SJCRH30 (cell line): ENCODE data around the gene RALGPS1. TPM values are rescaled to one million over a fixed set of nuclear protein-coding genes. Genes with fewer than 3 reads are reported as not detected.
"Not testable (repeated sequence)": the region's sequence is repeated elsewhere in the genome, so short reads cannot be mapped to it uniquely, and the experiment has no call there.

ENCODE experiments used
- DNase-seq, 2 experiments: peaks; one replicate each; pipeline ENCODE4 v3.0.0-alpha.2; 2015 to 2020
- H3K27ac ChIP-seq: fragments of 250-450 bp; sonication (Bioruptor Pico); 2 replicates; pipeline ENCODE4 v1.5.1; 2020; ENCODE audit warnings: mild to moderate bottlenecking, moderate library complexity
- H3K27me3 ChIP-seq: fragments of 250-450 bp; sonication (Bioruptor Pico); 2 replicates; pipeline ENCODE4 v1.5.1; 2020; ENCODE audit warnings: mild to moderate bottlenecking, moderate library complexity
- H3K36me3 ChIP-seq: fragments of 250-450 bp; sonication (Bioruptor Pico); 2 replicates; pipeline ENCODE4 v1.5.1; 2020; ENCODE audit warnings: mild to moderate bottlenecking, moderate library complexity
- H3K4me1 ChIP-seq: fragments of 250-450 bp; sonication (Bioruptor Pico); 2 replicates; pipeline ENCODE4 v1.5.1; 2020; ENCODE audit warnings: mild to moderate bottlenecking, moderate library complexity
- H3K4me3 ChIP-seq: fragments of 250-450 bp; sonication (Bioruptor Pico); 2 replicates; pipeline ENCODE4 v1.5.1; 2020; ENCODE audit warnings: mild to moderate bottlenecking, moderate library complexity
- H3K9me3 ChIP-seq: fragments of 250-450 bp; sonication (Bioruptor Pico); replicated peaks from 2 replicates; pipeline ENCODE4 v1.5.1; 2020; ENCODE audit warnings: mild to moderate bottlenecking, moderate library complexity
- total RNA-seq: library from RNA; depleted of rRNA; stranded (reverse); fragments of >200 nt; shearing (Covaris generic); gene quantifications from 2 replicates; pipeline ENCODE4 v1.2.3, GENCODE V29; 2014

RALGPS1 gene
- total RNA-seq, 1 experiment from 2014 or later, result 1.8 TPM

DNA sequence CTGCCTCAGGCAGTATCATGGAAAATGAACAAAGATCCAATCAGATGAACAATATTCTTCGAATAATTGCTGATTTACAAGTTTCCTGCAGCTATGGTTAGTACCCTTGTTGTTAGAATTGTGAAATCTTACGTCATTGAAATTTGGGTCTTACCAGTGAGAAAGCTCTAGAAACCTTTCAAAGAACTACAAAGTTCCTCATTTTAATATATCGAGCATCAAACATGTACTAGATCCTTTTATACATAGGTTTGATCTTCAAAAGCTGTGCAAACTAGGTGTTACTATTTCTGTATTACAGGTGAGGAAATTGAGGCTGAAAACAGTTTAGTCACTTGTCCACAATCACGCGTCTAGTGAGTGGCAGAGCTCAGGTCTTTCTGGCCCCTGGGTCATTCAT, 251.5 kb downstream of the RALGPS1 start:
- DNase-seq, result no peak
- no peak overlapping the region for H3K27ac ChIP-seq
- no peaks in the 10 kb centered on the region for H3K27me3 ChIP-seq
- H3K4me1 ChIP-seq, result peaks cover 13% of the 10 kb centered on the region
- H3K4me3 ChIP-seq, result no peak overlapping the region
- H3K36me3 ChIP-seq, result no peaks in the 10 kb centered on the region
- no peaks in the 10 kb centered on the region for H3K9me3 ChIP-seq

DNA sequence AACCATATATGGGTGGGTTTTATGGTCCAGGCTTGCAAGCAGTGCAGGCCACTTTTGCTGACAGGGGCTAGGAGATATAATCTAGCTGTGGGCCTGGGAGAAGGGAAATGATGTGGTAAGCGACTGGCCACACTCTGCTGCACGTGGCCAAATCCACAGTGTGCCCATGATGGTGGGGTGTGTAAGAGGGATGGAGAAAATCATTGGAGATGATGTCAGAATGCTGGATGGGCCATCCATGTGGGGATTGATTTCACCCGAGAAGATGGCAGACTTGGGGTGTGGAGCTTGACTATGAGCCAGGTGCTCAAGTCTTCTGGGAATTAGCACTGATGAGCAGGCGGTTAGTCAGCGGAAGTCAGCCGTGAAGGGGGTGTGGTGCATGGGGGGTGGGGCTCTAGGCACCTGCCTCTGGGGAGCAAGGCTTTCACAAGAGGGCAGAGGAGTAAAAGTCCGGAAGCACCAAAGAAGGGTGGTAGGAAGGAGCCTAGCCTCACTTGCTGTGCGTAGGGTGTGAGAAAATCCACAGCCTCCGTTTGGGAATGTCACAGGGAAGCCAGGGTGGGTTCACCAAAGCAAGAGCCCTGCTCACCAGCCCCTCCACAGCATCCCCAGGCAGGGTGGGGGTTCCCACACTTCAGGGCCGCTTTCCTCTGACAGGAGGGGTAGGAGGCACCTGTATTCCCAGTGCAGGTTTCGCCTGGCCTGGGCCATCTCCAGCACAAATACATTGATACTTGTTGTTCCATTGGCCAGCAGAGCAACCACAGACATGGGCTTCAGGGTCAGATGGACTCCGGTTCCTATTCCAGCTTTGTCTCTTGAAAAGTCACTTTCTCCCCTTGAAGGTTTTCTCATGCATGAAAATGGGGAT, 252.3 kb downstream of the RALGPS1 start:
- Histone ChIP-seq H3K4me3 (no peak overlapping the region), H3K27ac (no peak overlapping the region), H3K36me3 (no peaks in the 10 kb centered on the region), H3K27me3 (no peaks in the 10 kb centered on the region), H3K9me3 (no peaks in the 10 kb centered on the region), H3K4me1 (peaks cover 13% of the 10 kb centered on the region)
- DNase-seq, result no peak

GRCh38 chr9:127167560-127168326, 253.2 kb downstream of the RALGPS1 start:
- Histone ChIP-seq H3K36me3 (no peaks in the 10 kb centered on the region), H3K27ac (no peak overlapping the region), H3K4me1 (peaks cover 13% of the 10 kb centered on the region), H3K27me3 (no peaks in the 10 kb centered on the region), H3K4me3 (no peak overlapping the region), H3K9me3 (no peaks in the 10 kb centered on the region)
- DNase-seq, result no peak

DNA sequence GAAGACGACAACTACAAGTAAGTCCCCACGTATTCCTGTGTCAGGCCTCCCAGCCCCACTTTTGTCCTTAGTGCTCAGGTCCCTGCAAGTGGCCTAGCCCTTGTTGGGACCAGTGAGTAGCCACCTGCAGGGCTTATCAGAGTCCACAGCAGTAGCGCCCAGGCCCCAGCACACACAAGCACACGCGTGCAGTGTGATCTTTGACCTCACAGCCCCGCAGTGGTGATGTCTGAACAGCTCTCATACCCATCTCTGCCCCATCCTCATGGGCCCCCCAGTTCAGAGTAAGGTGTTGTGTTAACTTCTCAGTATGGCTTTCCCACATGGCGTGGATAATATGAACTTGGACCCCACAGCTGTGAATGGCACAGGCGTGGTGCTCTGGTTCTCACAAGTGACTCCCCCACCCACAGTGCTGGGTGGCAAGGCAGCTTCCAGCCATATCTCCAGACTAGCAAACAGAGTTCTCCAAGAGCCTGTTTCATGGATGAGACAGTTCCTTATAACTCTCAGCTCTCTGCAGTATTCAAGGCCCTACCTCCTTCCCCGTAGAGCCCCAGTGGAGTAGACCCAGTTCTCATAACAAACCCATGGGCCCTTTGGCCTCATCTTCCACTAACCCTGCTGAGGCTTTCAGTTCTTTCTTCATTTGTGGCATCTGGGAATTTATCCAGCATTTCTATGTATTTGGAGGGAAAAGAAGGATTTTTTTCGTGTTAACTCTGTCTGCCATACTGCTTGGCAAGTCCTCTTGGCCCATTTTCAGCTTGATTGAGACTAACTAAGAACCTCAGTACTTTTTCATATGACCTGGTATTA, 254.4 kb downstream of the RALGPS1 start:
- no peak overlapping the region for H3K27ac ChIP-seq
- no peaks in the 10 kb centered on the region for H3K9me3 ChIP-seq
- no peaks in the 10 kb centered on the region for H3K36me3 ChIP-seq
- H3K27me3 ChIP-seq, result no peaks in the 10 kb centered on the region
- no peak overlapping the region for H3K4me3 ChIP-seq
- H3K4me1 ChIP-seq, result peaks cover under 1% of the 10 kb centered on the region; the same call in 1 of the 2 replicates
- no peak for DNase-seq

DNA sequence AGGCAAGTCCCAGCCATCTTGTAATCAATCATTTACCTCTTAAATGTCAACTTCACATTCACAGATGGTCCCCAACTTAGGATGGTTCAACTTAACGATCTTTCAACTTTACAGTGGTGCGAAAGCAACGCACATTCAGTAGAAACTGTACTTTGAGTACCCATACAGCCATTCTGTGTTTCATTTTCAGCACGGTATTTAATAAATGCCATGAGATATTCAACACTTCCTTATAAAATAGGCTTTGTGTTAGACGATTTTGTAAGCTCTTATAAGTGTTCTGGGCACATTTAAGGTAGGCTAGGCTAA, 254.9 kb downstream of the RALGPS1 start:
- no peaks in the 10 kb centered on the region for H3K9me3 ChIP-seq
- no peak overlapping the region for H3K27ac ChIP-seq
- no peaks in the 10 kb centered on the region for H3K36me3 ChIP-seq

DNA sequence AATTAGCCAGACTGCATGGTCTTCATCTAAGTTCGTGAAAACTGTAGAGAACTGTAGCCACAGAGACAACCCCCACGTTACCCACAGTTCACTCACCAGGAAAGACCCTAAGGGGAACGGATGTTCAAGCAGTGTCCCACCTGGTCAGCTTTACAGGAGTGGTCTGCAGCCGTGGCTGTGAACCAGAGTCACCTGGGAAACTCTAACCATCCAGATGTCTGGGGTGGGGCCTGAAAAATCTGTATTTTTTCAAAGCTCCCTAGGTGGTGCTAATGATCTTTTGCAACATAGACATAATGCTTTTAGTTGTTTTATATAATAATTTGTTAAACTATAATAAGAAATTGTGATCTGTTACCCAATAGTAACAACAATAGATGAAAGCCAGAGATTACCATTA, 255.5 kb downstream of the RALGPS1 start:
- Histone ChIP-seq H3K27me3 (no peaks in the 10 kb centered on the region), H3K9me3 (no peaks in the 10 kb centered on the region), H3K4me1 (no peaks in the 10 kb centered on the region), H3K4me3 (no peak overlapping the region), H3K36me3 (no peaks in the 10 kb centered on the region), H3K27ac (no peak overlapping the region)
- DNase-seq, result no peak

More for the DNA sequence above, 254.9 kb downstream of the RALGPS1 start:
- H3K27me3 ChIP-seq, result no peaks in the 10 kb centered on the region
- H3K4me1 ChIP-seq, result no peaks in the 10 kb centered on the region
- no peak overlapping the region for H3K4me3 ChIP-seq
- no peak for DNase-seq

DNA sequence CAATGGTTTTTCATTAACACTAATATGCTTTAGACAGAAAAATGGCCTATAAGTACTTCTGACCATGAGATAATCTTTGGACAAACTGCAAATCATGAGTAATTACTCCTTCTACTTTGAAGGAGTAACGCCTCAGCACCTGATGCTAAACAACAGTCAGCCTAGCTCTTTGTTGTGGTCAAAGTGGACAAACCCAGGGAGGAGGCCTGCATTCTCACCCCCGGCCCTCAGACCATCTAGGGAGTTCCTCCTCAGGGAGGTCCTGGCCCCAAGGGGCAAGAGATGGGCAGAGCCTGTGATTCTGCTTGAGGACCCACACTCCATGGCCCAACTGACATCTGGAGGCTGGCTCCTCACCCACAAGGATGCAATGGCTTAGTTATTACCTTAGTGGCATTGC, 256.1 kb downstream of the RALGPS1 start:
- no peaks in the 10 kb centered on the region for H3K9me3 ChIP-seq
- no peaks in the 10 kb centered on the region for H3K36me3 ChIP-seq
- DNase-seq, result no peak
- H3K27ac ChIP-seq, result no peak overlapping the region
- no peaks in the 10 kb centered on the region for H3K27me3 ChIP-seq
- H3K4me1 ChIP-seq, result no peaks in the 10 kb centered on the region
- H3K4me3 ChIP-seq, result no peak overlapping the region

GRCh38 chr9:127171348-127171747, 256.8 kb downstream of the RALGPS1 start:
- not testable (repeated sequence) for H3K27me3 ChIP-seq, H3K9me3 ChIP-seq, H3K4me1 ChIP-seq

DNA sequence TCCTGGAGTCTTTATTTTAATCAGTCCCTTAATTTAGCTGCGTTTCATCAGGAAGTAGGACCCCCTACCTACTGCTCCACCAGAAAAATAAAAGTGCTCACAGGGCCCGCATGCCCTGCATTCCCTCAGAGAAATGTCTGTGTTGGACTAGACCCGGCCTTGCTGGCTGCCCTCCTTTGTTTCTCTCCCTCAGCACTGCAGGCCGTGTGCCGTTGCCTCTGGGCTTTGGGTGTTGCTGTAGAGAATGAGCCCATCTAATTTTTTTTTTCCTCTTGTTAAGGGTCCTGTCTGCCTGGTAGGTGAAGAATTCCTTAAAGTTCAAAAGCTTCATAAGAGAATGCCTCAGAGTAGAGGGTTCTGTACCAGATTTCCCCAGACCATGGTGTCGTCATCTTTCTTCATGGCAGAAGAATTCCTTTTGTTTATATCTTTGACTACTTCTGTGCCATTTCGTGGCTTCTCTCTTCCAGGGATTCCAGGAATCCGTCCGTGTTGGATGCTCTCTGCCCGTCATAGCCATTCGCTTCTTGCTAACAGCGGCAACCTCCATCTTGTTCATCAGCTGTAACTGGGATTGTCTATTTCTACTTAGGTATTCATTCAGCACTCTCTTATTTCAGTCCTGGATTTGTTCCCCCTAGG, 257.6 kb downstream of the RALGPS1 start:
- no peak overlapping the region for H3K27ac ChIP-seq
- no peak overlapping the region for H3K4me3 ChIP-seq
- no peaks in the 10 kb centered on the region for H3K4me1 ChIP-seq
- no peaks in the 10 kb centered on the region for H3K36me3 ChIP-seq
- DNase-seq, result no peak
- no peaks in the 10 kb centered on the region for H3K27me3 ChIP-seq
- H3K9me3 ChIP-seq, result no peaks in the 10 kb centered on the region

More at GRCh38 chr9:127171348-127171747, 256.8 kb downstream of the RALGPS1 start:
- DNase-seq, H3K27ac ChIP-seq, H3K4me3 ChIP-seq, H3K36me3 ChIP-seq: not testable (repeated sequence)

DNA sequence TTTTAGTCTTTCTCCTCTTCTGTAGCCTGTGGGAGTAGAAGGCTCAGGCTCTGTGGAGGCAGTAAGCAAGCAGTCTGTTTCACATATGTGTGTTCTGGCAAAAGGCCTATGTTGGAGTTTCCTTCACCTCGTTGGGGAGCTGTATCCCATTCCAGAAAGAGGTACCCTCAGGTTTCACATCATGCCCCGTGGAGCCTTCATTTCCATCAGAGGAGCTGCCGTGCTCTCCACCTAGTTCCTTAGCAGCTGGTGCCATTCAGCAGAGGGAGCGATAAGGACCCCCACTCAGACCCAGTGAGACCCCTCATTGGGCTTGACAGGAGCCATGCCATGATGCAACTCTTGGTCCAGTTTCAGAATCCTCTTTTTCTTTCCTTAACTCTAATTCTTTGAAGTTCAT, 258.5 kb downstream of the RALGPS1 start:
- no peaks in the 10 kb centered on the region for H3K9me3 ChIP-seq
- H3K27me3 ChIP-seq, result no peaks in the 10 kb centered on the region
- no peaks in the 10 kb centered on the region for H3K4me1 ChIP-seq
- no peak overlapping the region for H3K4me3 ChIP-seq
- peak in 1 of 2 experiments; percentile 0 for DNase-seq
- no peaks in the 10 kb centered on the region for H3K36me3 ChIP-seq
- no peak overlapping the region for H3K27ac ChIP-seq

GRCh38 chr9:127174386-127175318, 260.1 kb downstream of the RALGPS1 start:
- no peaks in the 10 kb centered on the region for H3K4me1 ChIP-seq
- H3K36me3 ChIP-seq, result no peaks in the 10 kb centered on the region
- no peak overlapping the region for H3K27ac ChIP-seq
- H3K4me3 ChIP-seq, result no peak overlapping the region
- no peaks in the 10 kb centered on the region for H3K9me3 ChIP-seq
- H3K27me3 ChIP-seq, result no peaks in the 10 kb centered on the region
- DNase-seq, result peak in 1 of 2 experiments; percentile 1

DNA sequence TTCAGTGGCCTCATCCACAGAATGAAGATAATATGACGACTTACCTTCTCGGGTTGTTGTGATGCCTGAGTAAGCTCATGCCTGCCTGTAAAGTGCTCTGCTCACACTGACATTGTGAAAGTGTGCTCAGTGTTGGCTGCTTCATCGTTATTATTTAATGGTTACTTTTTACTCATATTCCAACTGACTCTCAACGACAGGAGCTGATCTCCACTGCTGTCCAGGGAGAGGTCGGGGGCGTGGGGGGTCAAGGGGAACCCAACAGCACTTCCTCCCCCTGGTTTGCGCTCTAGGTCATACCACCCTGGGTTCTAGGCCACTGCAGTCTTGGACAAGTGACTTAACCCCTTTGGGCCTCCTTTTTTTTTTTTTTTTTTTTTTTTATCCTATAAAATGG, 260.7 kb downstream of the RALGPS1 start:
- Histone ChIP-seq H3K9me3 (no peaks in the 10 kb centered on the region), H3K4me3 (no peak overlapping the region), H3K27ac (no peak overlapping the region), H3K27me3 (no peaks in the 10 kb centered on the region), H3K36me3 (no peaks in the 10 kb centered on the region), H3K4me1 (no peaks in the 10 kb centered on the region)
- peak in 1 of 2 experiments; percentile 1 for DNase-seq

- DNase-seq, result peak in 1 of 2 experiments; percentile 1
- Histone ChIP-seq H3K4me1 (no peaks in the 10 kb centered on the region), H3K9me3 (no peaks in the 10 kb centered on the region)
Observed at GRCh38 chr9:127175764-127176163, 261.2 kb downstream of the RALGPS1 start.

More at GRCh38 chr9:127175764-127176163, 261.2 kb downstream of the RALGPS1 start:
- Histone ChIP-seq H3K4me3 (no peak overlapping the region), H3K27me3 (no peaks in the 10 kb centered on the region), H3K36me3 (no peaks in the 10 kb centered on the region), H3K27ac (no peak overlapping the region)
